Stimulated activated CD8-positive, alpha-beta memory T cell treated with anti-CD3 and anti-CD28 coated beads, Interleukin-7, amount 100 ng/mL, for 1 hour (primary cell): Measurements from ENCODE around the gene PHYKPL.

ENCODE experiments used
- DNase-seq, 2 donors: peaks; one replicate each; pipeline ENCODE4 v3.0.0-alpha.2; 2020; ENCODE audit warnings: low read depth in 2 of 2

Gene PHYKPL

GRCh38 chr5:178191661-178192060, 40.9 kb downstream of the PHYKPL start:
- no peak for DNase-seq

- DNase-seq: no peak
Measured at GRCh38 chr5:178189433-178189832, 43.2 kb downstream of the PHYKPL start.

GRCh38 chr5:178187014-178187413, 45.6 kb downstream of the PHYKPL start, which contains the start of gene GMCL2:
GMCL2 (minus strand) TSS chr5:178187371; CDS start chr5:178187299, 72 bp downstream.
- DNase-seq: no peak

- no peak for DNase-seq
Measured at GRCh38 chr5:178186427-178186826, 46.2 kb downstream of the PHYKPL start.

GRCh38 chr5:178182158-178182876, 50.3 kb downstream of the PHYKPL start:
- DNase-seq: no peak

GRCh38 chr5:178180141-178180863, 52.3 kb downstream of the PHYKPL start:
- DNase-seq: no peak

GRCh38 chr5:178177569-178177968, 55.0 kb downstream of the PHYKPL start:
- DNase-seq: no peak

- DNase-seq: no peak
Measured at GRCh38 chr5:178176791-178177190, 55.8 kb downstream of the PHYKPL start.

GRCh38 chr5:178174456-178174855, 58.1 kb downstream of the PHYKPL start:
- DNase-seq: no peak

- no peak for DNase-seq
Measured at GRCh38 chr5:178170455-178170854, 62.1 kb downstream of the PHYKPL start.

- no peak for DNase-seq
Measured at GRCh38 chr5:178165581-178165980, 67.0 kb downstream of the PHYKPL start.

- peak; percentile 86 to 93 for DNase-seq
Measured at GRCh38 chr5:178163772-178164735, 68.5 kb downstream of the PHYKPL start.

- no peak for DNase-seq
Measured at GRCh38 chr5:178162481-178162880, 70.1 kb downstream of the PHYKPL start.

GRCh38 chr5:178160176-178160575, 72.4 kb downstream of the PHYKPL start:
- DNase-seq: no peak
